SU-DHL-6 (cell line): ENCODE measurements around the gene H19.

Experiments used
- EZH2phosphoT487 ChIP-seq: fragments of 200-600 bp; sonication (generic), shearing (Covaris generic); conservative IDR thresholded peaks from 2 replicates; pipeline ENCODE4 v1.6.1; 2018; ENCODE audit warnings: mild to moderate bottlenecking, antibody characterized with exemption, low read length, moderate library complexity, mixed read lengths
- TF ChIP-seq, protein P1 (sequence below): fragments of 200-600 bp; sonication (generic); IDR thresholded peaks from one replicate; pipeline ENCODE4 v1.5.1; 2017; ENCODE audit warnings: antibody characterized with exemption, mild to moderate bottlenecking, low read length, moderate library complexity; ENCODE audit not compliant: insufficient read depth, poor library complexity, severe bottlenecking

DNA sequence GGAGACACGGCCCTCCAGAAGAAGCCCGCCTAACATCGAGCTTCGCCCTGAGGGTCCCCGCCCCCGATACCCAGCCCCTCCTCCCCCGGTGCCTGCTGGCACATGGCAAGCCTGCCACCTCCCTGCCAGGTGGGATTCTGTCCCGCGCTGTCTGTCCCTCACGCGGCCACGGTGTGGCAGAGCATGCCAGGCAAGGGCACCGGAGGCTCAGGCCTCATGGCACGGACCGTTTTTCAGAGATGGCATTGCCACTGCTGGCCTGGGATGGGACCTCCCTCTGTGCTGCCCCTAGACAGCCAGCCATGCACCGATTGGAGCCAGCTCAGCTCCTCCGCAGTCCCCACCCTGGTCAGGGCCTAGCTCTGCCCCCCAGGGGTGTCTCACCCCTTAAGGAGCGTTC is 31.1 kb downstream of the H19 start:
- TF ChIP-seq, protein P1, sequence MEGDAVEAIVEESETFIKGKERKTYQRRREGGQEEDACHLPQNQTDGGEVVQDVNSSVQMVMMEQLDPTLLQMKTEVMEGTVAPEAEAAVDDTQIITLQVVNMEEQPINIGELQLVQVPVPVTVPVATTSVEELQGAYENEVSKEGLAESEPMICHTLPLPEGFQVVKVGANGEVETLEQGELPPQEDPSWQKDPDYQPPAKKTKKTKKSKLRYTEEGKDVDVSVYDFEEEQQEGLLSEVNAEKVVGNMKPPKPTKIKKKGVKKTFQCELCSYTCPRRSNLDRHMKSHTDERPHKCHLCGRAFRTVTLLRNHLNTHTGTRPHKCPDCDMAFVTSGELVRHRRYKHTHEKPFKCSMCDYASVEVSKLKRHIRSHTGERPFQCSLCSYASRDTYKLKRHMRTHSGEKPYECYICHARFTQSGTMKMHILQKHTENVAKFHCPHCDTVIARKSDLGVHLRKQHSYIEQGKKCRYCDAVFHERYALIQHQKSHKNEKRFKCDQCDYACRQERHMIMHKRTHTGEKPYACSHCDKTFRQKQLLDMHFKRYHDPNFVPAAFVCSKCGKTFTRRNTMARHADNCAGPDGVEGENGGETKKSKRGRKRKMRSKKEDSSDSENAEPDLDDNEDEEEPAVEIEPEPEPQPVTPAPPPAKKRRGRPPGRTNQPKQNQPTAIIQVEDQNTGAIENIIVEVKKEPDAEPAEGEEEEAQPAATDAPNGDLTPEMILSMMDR: no peak
- no peak for TF ChIP-seq EZH2phosphoT487
